GM12878 (cell line): ENCODE measurements around the gene TMEM208. TPM values are rescaled to one million over a fixed set of nuclear protein-coding genes. Genes with fewer than 3 reads are reported as not detected.
A peak's percentile ranks its signal among the peaks of the same experiment; 100 is the strongest.

ENCODE experiments used
- BHLHE40 ChIP-seq, 2 experiments: fragments of 450-650 bp in 1 of 2; IDR thresholded peaks; 2 replicates each; pipeline ENCODE4 v1.6.1; 2011 to 2017; ENCODE audit warnings: low read depth in 2 of 2, borderline replicate concordance in 1 of 2, improper control_type of control experiment in 1 of 2, low read length in 1 of 2, mild to moderate bottlenecking in 1 of 2
- CBX5 ChIP-seq: sonication (generic); IDR thresholded peaks from 2 replicates; pipeline ENCODE4 v1.6.1; 2016; ENCODE audit warnings: low read depth, moderate library complexity, mild to moderate bottlenecking, inconsistent platforms
- GATAD2B ChIP-seq: fragments of 450-650 bp; conservative IDR thresholded peaks from 2 replicates; pipeline ENCODE4 v1.6.1; 2017; ENCODE audit warnings: low read depth, mild to moderate bottlenecking, moderate library complexity
- HDGF ChIP-seq: fragments of 450-650 bp; IDR thresholded peaks from 2 replicates; pipeline ENCODE4 v1.6.1; 2016; ENCODE audit warnings: antibody characterized with exemption
- IKZF1 ChIP-seq: fragments of 450-650 bp; conservative IDR thresholded peaks from 2 replicates; pipeline ENCODE4 v1.6.1; 2017; ENCODE audit warnings: antibody characterized with exemption, mild to moderate bottlenecking
- MXI1 ChIP-seq: fragments of 150-350 bp; IDR thresholded peaks from 2 replicates; pipeline ENCODE4 v1.6.1; 2011; ENCODE audit warnings: low read depth, mild to moderate bottlenecking, inconsistent platforms, low read length, improper control_type of control experiment
- NBN ChIP-seq: fragments of 450-650 bp; IDR thresholded peaks from 2 replicates; pipeline ENCODE4 v1.6.1; 2016
- NFIC ChIP-seq: IDR thresholded peaks from 2 replicates; pipeline ENCODE4 v1.6.1; 2012; ENCODE audit warnings: low read depth, mild to moderate bottlenecking, inconsistent platforms, low read length, moderate library complexity
- PAX8 ChIP-seq: fragments of 450-650 bp; IDR thresholded peaks from 2 replicates; pipeline ENCODE4 v1.6.1; 2017; ENCODE audit warnings: mild to moderate bottlenecking, moderate library complexity
- PBX3 ChIP-seq: IDR thresholded peaks from 2 replicates; pipeline ENCODE4 v1.6.1; 2011; ENCODE audit warnings: mild to moderate bottlenecking, low read depth, low read length, moderate library complexity; ENCODE audit not compliant: insufficient replicate concordance
- RCOR1 ChIP-seq: conservative IDR thresholded peaks from 2 replicates; pipeline ENCODE4 v1.6.1; 2012; ENCODE audit warnings: low read depth, low read length, improper control_type of control experiment
- TARDBP ChIP-seq: IDR thresholded peaks from 2 replicates; pipeline ENCODE4 v1.6.1; 2016; ENCODE audit warnings: borderline replicate concordance
- TCF3 ChIP-seq: IDR thresholded peaks from 2 replicates; pipeline ENCODE4 v1.6.1; 2012; ENCODE audit warnings: low read depth, mild to moderate bottlenecking, low read length, borderline replicate concordance; ENCODE audit not compliant: insufficient read depth
- YY1 ChIP-seq: IDR thresholded peaks from 2 replicates; pipeline ENCODE4 v1.6.1; 2011; ENCODE audit warnings: low read depth, mild to moderate bottlenecking, low read length
- ZBTB11 ChIP-seq: fragments of 450-650 bp; formaldehyde crosslinking; IDR thresholded peaks from 2 replicates; pipeline ENCODE4 v1.5.0; 2022; ENCODE audit warnings: mild to moderate bottlenecking, missing genetic modification characterization
- ZNF687 ChIP-seq: fragments of 450-650 bp; IDR thresholded peaks from 2 replicates; pipeline ENCODE4 v1.6.1; 2017; ENCODE audit warnings: mild to moderate bottlenecking, moderate library complexity
- polyA plus RNA-seq, 11 experiments: library from polyadenylated mRNA; depleted of rRNA in 4 of 11; unstranded in 6 of 11; stranded (reverse) in 5 of 11; fragments of >200 nt; fragmentation: Nextera tagmentation in 4 of 11; fragmentation: Illumina TruSeq in 1 of 11; extraction: Ambion mirVana in 4 of 11; extraction: Trizol in 1 of 11; gene quantifications; 1 replicate in 1 of 11; 2 replicates in 10 of 11; pipeline versions ENCODE4 v1.2.1 to v1.2.3, GENCODE V29; 2011 to 2016; ENCODE audit warnings: inconsistent platforms in 2 of 11, missing spikeins in 2 of 11, low read depth in 1 of 11
- total RNA-seq, 4 experiments: library from RNA; depleted of rRNA in 3 of 4; stranded (reverse); fragments of >200 nt in 3 of 4; fragmentation: Illumina TruSeq in 1 of 4; extraction: Trizol in 1 of 4; gene quantifications; 2 replicates each; pipeline versions ENCODE4 v1.2.1 to v1.2.3, GENCODE V29; 2013 to 2021
- TF ChIP-seq, protein P1 (sequence below): IDR thresholded peaks from 2 replicates; pipeline ENCODE4 v1.6.1; 2011; ENCODE audit warnings: borderline replicate concordance, low read depth, mild to moderate bottlenecking, moderate library complexity, low read length; ENCODE audit not compliant: insufficient read depth, poor library complexity, severe bottlenecking

Gene TMEM208
- total and polyA plus RNA-seq, 10 of the 15 experiments (the other 5 are each of a cell fraction or from before 2014, with no cell fraction given): 34.1 to 244 (median 54.1) TPM

DNA sequence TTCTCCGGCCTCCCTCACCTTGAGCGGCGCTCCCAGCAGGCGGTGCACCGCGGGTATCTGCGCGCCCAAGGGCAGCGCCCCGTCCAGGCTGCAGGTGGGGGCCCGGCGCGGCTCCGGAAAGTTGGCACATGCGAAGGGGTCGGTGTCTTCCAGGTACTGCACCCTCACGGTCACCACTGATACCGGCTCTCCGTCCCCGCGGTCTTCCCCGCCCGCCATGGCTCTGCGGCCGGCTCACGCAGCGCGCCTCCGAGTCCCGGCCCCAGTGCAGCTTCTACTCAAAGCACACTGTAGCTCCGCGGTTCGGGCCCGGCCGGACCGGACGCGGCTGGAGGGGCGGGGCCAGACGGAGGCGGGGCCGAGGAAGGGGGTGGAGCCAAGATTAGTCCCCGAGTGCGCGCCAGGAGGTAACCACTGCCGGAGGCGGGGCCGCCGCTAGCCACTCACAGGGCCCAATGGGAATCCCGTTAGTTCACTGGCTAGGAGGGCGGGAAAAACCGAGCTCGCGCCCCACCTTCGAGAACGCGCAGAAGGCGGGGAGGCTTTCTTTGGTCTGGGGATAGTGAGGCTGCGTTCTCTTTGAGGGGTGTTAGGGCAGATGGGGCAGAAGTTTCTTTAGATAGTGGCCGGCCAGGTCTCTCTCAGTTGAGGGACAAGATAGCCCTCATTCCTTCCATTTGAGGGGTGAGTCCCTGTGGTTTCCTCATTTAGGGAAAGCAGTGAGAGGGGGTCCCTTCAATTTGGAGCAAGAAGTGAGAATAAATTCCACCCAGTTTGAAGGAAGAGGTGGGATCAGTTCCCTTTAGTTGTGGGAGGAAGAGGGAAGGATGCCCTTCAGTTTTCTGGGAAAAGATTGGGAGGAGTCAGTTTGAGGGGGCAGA lies 20.5 kb downstream of the TMEM208 start, which contains the start of gene FHOD1 (continued):
- TF ChIP-seq GATAD2B (peak; percentile 40; the same call in 1 of the 2 replicates), MXI1 (no peak), CBX5 (no peak), RCOR1 (no peak), ZNF687 (no peak), YY1 (peak; percentile 29; the same call in 1 of the 2 replicates), NBN (no peak), PAX8 (no peak), IKZF1 (peak; percentile 39), PBX3 (no peak), TARDBP (0 out of 2 replicates have a peak, but pooled peaks have one; percentile 10), NFIC (no peak), TCF3 (0 out of 2 replicates have a peak, but pooled peaks have one; percentile 13), HDGF (no peak), ZBTB11 (CRISPR knock-in tag) (no peak), BHLHE40 (IDR thresholded peaks at IDR 0.05; ENCODE audit: borderline replicate concordance in 1 of 2, low read depth in 2 of 2, low read length in 1 of 2) (peak in 1 of 2 experiments; percentile 69; a peak in 2 of 4 replicates)
- TF ChIP-seq, protein P1, sequence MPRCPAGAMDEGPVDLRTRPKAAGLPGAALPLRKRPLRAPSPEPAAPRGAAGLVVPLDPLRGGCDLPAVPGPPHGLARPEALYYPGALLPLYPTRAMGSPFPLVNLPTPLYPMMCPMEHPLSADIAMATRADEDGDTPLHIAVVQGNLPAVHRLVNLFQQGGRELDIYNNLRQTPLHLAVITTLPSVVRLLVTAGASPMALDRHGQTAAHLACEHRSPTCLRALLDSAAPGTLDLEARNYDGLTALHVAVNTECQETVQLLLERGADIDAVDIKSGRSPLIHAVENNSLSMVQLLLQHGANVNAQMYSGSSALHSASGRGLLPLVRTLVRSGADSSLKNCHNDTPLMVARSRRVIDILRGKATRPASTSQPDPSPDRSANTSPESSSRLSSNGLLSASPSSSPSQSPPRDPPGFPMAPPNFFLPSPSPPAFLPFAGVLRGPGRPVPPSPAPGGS: no peak
